Activated T-cell treated with anti-CD3 and anti-CD28 coated beads, Interleukin-2, amount 50 U/mL, for 72 hours (primary cell): ENCODE measurements around the gene KIF4A. TPM values are rescaled to one million over a fixed set of nuclear protein-coding genes. Genes with fewer than 3 reads are reported as not detected.

ENCODE experiments used
- ATAC-seq, 2 donors: fragments of 150-1000 bp; cut with Tn5 transposase; replicated peaks in 1 of 2; 2 replicates each; pipeline ENCODE4 v1.10.0; 2021; ENCODE audit warnings: moderate library complexity in 2 of 2, mild to moderate bottlenecking in 1 of 2
- DNase-seq, 2 donors: peaks; one replicate each; pipeline ENCODE4 v3.0.0; 2021 to 2022; ENCODE audit warnings: mixed read lengths in 1 of 2
- H3K27ac Mint-ChIP-seq: one replicate; pipeline ENCODE4 v1.8.0; 2022; ENCODE audit warnings: mild to moderate bottlenecking, moderate library complexity, mixed read lengths
- H3K27me3 Mint-ChIP-seq: one replicate; pipeline ENCODE4 v1.8.0; 2022; ENCODE audit warnings: low read depth, mixed read lengths
- H3K36me3 Mint-ChIP-seq, 2 donors: one replicate each; pipeline ENCODE4 v1.8.0; 2022; ENCODE audit warnings: mixed read lengths in 2 of 2, mild to moderate bottlenecking in 1 of 2; ENCODE audit not compliant: insufficient read depth in 2 of 2
- H3K4me1 Mint-ChIP-seq: one replicate; pipeline ENCODE4 v1.8.0; 2022; ENCODE audit warnings: low read depth, mixed read lengths
- H3K4me3 Mint-ChIP-seq, 2 donors: one replicate each; pipeline ENCODE4 v1.8.0; 2022; ENCODE audit warnings: mild to moderate bottlenecking in 2 of 2, mixed read lengths in 2 of 2, moderate library complexity in 2 of 2
- H3K9me3 Mint-ChIP-seq, 2 donors: one replicate each; pipeline ENCODE4 v1.8.0; 2022; ENCODE audit warnings: mixed read lengths in 2 of 2
- total RNA-seq, 2 donors: library from RNA; stranded (reverse); gene quantifications; one replicate each; pipeline ENCODE4 v1.2.3, GENCODE V29; 2022

The KIF4A gene
- total RNA-seq, 2 donors from 2014 or later = 26.4 to 28.7 TPM

DNA sequence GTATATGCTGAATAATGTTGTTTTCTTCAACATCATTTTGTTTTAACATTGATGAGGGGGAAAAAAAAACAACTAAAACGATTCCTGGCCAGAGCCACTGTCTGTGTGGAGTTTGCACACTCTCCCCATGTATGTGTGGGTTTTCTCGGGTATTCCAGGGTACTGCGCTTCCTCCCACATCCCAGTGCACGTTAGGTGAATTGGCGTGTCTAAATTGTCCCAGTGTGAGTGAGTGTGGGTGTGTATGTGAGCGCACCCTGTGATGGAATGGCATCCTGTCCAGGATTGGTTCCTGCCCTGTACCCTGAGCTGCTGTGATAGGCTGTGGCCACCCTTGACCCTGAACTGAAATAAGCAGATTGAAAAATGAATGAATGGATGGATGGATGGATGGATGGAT is 152.3 kb downstream of the KIF4A start:
- Mint-ChIP-seq H3K27me3 (peaks cover 66% of the 10 kb centered on the region), H3K27ac (no peak overlapping the region), H3K36me3 (no peaks in the 10 kb centered on the region), H3K4me3 (no peak overlapping the region), H3K9me3 (no peaks in the 10 kb centered on the region), H3K4me1 (peaks cover 5% of the 10 kb centered on the region)
- ATAC-seq (no peak), DNase-seq (no peak)

DNA sequence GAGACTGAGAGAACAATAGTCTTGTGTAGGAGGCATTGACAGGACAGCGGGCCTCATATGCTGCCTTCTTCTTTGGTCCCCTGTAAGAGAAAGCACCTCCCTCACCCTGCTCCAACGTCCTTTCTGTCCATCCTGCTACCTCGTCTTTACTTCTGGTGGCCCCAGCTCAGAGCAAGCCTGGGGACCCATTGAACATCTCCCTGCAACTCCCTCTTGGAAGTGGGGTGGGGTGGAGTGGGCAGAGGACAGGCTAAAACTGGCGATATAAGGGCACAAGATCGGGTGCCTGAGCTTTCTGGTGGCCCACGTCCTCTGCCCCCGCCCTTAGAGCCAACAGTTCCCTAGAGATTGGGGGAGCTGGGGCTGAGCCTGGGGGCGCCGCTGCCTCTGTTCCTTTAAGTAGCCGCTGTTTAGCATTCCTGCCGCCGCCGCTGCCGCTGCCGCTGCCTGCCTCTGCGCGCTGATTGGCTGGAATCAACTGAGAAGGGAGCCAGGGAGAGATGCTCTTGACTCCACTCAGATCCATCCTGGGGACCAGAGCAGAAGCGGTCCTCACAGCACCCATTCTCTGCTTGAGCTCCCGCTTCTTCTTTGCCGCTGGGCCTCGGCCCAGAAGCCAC is 154.5 kb downstream of the KIF4A start, which contains the start of gene DLG3:
Gene DLG3, plus strand, starts transcription at position 510 of the 620 bp plus-strand sequence. CDS start 367 bp downstream, outside the sequence.
- DNase-seq (peak in 1 of 2 donors; percentile 33), ATAC-seq (peak; percentile 59 to 76)
- H3K4me3 Mint-ChIP-seq = peak within 1 kb of the TSS; percentile 52 to 75
- no peaks in the 10 kb centered on the region for H3K36me3 Mint-ChIP-seq
- H3K4me1 Mint-ChIP-seq = peaks cover 5% of the 10 kb centered on the region
- H3K9me3 Mint-ChIP-seq = no peaks in the 10 kb centered on the region
- peaks cover 58% of the 10 kb centered on the region for H3K27me3 Mint-ChIP-seq
- H3K27ac Mint-ChIP-seq = no peak within 1 kb of the TSS

DNA sequence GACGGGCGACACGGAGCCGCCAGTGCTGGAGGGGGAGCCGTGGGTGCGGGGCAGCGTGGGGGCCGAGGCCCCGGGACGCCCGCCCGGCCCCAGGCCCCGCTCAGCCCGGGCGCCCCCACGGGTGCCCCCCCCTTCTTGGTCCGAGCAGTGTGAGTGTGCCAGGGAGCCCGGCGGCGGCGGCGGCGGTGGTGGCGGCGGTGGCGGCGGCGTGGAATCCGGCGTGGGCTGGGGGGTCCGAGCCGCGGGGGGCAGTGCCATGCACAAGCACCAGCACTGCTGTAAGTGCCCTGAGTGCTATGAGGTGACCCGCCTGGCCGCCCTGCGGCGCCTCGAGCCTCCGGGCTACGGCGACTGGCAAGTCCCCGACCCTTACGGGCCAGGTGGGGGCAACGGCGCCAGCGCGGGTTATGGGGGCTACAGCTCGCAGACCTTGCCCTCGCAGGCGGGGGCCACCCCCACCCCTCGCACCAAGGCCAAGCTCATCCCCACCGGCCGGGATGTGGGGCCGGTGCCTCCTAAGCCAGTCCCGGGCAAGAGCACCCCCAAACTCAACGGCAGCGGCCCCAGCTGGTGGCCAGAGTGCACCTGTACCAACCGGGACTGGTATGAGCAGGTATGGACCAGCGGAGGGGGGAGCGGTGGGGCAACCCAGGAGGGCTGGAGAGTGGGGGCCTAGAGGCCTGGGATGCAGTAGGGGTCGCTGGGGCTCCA is 155.2 kb downstream of the KIF4A start:
- peak; percentile 53 to 70 for ATAC-seq
- H3K4me1 Mint-ChIP-seq = peaks cover 5% of the 10 kb centered on the region
- H3K9me3 Mint-ChIP-seq = no peaks in the 10 kb centered on the region
- no peak overlapping the region for H3K27ac Mint-ChIP-seq
- no peaks in the 10 kb centered on the region for H3K36me3 Mint-ChIP-seq
- H3K27me3 Mint-ChIP-seq = peaks cover 56% of the 10 kb centered on the region
- DNase-seq = no peak
- peak overlapping the region in 1 of 2 donors; percentile 75 for H3K4me3 Mint-ChIP-seq

DNA sequence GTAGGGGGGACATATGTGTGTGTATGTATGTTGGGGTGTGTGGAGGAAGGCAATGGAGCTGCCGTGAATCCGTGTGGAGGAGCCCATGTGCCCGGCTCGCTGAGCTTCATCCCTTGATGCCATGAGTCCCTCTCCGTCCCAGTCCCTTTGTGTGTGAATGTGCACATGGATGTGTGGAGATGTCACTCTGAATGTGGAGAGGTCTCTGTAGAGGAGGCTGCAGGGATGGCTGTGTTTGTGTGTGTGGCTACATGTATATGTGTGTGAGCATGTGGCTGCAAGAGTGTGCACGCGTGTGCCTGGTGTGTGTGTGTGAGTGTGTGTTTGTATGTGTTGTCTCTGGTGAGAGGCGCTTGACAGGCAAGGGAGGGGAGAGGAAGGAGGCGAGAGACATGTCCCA is 156.0 kb downstream of the KIF4A start:
- Mint-ChIP-seq H3K4me3 (peak overlapping the region in 1 of 2 donors; percentile 60), H3K36me3 (no peaks in the 10 kb centered on the region), H3K9me3 (no peaks in the 10 kb centered on the region), H3K4me1 (peaks cover 5% of the 10 kb centered on the region), H3K27ac (no peak overlapping the region), H3K27me3 (peaks cover 48% of the 10 kb centered on the region)
- ATAC-seq (no peak), DNase-seq (no peak)

DNA sequence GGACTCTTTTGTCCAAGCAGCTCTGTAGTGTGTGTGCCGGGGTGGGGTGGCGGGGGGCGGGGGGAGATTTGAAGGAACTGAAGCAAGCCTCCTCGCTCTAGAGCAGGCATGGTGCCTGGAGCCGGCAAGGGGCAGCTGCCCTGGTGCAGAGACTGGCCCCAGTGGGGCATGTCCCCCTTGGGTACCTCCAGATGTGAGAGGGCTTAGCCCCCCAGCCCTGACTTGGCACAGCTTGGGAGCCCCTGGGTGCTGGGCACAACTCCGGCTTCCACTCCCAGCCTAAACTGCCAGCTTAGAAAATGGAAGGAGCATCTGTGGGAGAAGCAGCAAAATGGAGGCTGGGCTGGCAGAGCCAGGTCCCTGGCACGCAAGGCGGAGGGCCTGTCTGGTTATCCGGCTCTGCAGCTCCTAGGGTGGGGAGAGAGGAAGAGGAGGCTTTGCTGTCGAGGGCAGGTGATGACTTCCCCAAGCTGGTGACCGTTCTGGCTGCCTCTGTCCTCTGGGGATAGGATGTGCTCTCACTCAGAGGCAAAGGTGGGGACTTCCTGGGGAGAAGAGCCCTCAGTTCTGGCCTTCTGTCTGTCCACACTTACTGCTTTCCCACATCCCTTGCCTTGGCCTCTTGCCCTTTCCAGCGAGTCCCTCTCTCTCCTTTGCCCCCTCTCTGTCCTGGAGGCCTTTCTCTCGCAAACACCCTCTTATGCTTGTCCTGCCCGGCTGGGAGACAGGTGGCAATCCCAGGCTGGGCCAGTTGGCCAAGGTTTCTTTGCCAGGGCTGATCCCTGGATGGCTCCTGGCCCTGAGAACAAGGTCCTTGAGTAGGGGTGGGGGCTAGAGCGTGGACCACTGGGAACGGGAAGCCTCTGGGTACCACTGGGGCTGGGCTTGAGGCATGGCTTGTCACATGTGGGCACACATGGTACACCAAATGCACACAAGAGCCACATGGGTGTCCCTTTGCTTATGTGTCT is 156.8 kb downstream of the KIF4A start:
- no peak for DNase-seq
- no peak for ATAC-seq
- Mint-ChIP-seq H3K4me3 (no peak overlapping the region), H3K36me3 (no peaks in the 10 kb centered on the region), H3K4me1 (peaks cover 6% of the 10 kb centered on the region), H3K9me3 (no peaks in the 10 kb centered on the region), H3K27me3 (peaks cover 41% of the 10 kb centered on the region), H3K27ac (no peak overlapping the region)

DNA sequence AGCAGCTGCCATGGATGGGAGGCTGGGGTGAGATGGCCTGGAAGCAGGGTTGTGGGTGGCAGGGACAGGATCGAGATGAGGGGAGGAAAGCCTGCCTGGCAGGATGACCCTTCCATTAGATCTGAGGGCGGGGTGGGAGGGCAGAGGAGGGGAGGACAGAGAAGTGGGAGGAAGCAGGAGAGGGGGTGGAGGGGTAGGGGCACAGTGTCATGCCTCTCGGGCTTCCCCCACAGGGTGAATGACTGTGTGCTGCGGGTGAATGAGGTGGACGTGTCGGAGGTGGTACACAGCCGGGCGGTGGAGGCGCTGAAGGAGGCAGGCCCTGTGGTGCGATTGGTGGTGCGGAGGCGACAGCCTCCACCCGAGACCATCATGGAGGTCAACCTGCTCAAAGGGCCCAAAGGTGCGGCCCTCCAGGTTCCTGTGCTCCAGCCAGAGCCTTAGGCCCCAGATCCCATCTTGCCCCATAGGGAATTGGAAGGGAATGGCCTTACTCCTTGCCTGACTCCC is 159.6 kb downstream of the KIF4A start:
- peaks cover 32% of the 10 kb centered on the region for H3K4me1 Mint-ChIP-seq
- H3K9me3 Mint-ChIP-seq = no peaks in the 10 kb centered on the region
- H3K4me3 Mint-ChIP-seq = no peak overlapping the region
- peaks cover 2% of the 10 kb centered on the region in 2 donors for H3K36me3 Mint-ChIP-seq
- H3K27me3 Mint-ChIP-seq = peaks cover 28% of the 10 kb centered on the region
- DNase-seq = no peak
- H3K27ac Mint-ChIP-seq = no peak overlapping the region
- ATAC-seq = no peak

DNA sequence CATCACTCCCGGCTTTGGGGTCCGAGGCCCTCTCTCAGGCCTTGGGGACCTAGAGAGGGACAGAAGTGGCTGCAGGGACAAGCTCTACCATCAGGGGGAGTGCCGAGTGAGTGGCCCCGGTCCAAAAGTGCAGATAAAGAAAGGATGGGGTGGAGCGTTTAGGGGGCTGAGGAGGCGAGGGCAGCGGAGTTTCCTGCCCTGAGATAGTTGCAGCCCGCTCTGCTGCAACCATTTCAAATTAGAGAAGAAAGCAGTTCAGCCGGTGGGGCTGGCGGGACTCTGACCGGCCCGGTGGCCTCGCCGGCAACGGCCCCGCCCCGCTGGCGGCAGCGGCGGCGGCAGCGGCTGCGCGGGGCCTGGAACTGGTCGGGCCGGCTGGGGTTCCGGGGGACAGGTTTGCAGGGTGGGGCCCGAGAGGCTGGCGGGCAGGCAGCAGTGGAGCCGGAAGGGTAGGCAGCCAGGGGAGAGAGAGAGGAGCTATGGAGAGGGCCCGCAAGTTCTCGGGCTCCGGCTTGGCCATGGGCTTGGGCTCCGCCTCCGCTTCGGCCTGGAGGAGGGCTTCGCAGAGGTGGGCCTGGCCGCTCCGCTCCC is 162.3 kb downstream of the KIF4A start:
- Mint-ChIP-seq H3K36me3 (peaks cover 8 to 11% of the 10 kb centered on the region in 2 donors), H3K27ac (peak overlapping the region; percentile 31), H3K27me3 (peaks cover 21% of the 10 kb centered on the region), H3K9me3 (no peaks in the 10 kb centered on the region), H3K4me1 (peaks cover 48% of the 10 kb centered on the region), H3K4me3 (peak overlapping the region; percentile 86 to 93)
- ATAC-seq (peak; percentile 49 to 54), DNase-seq (peak; percentile 72)

DNA sequence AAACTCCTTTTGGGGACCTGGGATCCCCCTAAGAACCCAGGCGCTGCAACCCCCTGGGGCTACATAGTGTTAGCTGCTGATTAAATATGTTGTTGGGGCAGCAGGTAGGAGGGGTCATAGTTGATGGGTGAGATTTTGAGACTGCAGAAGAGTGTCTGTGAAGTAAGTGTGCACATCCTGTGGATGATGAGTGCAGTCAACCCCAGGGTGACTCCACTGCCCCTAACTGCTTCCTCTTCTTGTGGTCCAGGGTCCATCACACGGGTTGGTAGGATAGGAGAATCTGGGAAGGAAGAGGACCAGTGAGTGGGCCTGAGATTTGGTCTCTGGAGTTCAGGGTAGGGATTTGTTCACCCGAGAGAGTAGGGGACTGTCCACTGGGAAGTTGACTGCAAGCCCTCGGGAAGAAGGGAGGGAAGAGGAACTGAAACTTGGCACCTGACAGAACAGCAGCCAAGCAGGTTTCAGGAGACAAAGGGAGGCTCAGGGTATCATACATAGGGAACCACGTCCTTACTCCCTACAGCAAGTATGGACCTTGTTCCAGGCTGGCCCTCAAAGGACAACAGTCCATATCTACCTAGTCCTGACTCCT is 163.2 kb downstream of the KIF4A start:
- Mint-ChIP-seq H3K4me1 (peaks cover 48% of the 10 kb centered on the region), H3K9me3 (no peaks in the 10 kb centered on the region), H3K4me3 (peak overlapping the region; percentile 86 to 93), H3K27ac (peak overlapping the region; percentile 29), H3K27me3 (peaks cover 21% of the 10 kb centered on the region), H3K36me3 (peaks cover 8 to 11% of the 10 kb centered on the region in 2 donors)
- DNase-seq (no peak), ATAC-seq (no peak)

DNA sequence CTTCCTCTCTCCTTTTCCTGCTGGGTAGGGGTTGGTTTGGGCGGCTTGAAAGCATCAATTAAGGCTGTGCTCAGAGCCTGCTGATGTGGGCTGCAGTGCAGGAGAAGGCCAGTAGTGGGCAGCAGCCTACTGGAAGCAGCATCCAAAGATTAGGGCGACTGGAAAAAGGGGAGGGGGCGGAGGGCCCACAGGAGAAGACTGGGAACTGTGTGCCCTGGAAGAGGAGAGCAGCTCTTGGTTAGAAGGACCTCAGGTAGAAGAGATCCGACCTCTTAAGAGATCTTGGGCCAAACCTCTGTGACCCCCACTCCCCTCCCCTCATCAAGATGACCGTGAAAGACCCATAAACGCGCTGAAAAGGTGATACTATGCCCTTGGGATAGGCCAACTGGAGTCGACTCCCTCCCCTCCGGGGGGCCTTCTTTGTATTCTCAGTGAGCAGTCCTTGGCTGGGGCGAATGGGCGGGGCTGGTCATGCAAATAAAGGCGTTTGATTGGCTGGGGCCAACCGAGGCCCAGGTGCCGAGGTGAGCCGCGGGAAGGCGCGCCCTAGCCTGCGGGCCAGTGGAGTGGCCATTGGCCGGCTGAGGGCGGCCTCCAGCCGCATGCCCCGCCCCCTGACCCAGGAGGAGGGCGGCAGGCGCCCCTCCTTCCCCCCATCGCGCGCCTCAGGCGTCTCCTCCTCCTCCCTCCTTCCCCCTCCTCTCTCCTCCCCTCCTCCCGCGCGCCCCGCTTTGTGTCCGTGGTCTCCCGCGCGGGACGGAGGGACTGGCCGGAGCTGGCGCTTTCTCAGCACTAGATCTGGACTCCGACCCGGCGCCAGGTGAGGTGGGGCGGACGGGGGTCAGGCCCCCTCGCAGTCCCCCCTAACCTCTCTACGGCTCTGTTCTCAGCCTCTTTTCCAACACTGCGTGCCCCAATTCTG is 164.8 kb downstream of the KIF4A start:
- Mint-ChIP-seq H3K27me3 (peaks cover 14% of the 10 kb centered on the region), H3K27ac (peak overlapping the region; percentile 62), H3K9me3 (no peaks in the 10 kb centered on the region), H3K4me1 (peaks cover 48% of the 10 kb centered on the region), H3K4me3 (peak overlapping the region; percentile 93), H3K36me3 (peaks cover 8 to 11% of the 10 kb centered on the region in 2 donors)
- peak; percentile 74 to 78 for DNase-seq
- peak; percentile 70 to 71 for ATAC-seq

DNA sequence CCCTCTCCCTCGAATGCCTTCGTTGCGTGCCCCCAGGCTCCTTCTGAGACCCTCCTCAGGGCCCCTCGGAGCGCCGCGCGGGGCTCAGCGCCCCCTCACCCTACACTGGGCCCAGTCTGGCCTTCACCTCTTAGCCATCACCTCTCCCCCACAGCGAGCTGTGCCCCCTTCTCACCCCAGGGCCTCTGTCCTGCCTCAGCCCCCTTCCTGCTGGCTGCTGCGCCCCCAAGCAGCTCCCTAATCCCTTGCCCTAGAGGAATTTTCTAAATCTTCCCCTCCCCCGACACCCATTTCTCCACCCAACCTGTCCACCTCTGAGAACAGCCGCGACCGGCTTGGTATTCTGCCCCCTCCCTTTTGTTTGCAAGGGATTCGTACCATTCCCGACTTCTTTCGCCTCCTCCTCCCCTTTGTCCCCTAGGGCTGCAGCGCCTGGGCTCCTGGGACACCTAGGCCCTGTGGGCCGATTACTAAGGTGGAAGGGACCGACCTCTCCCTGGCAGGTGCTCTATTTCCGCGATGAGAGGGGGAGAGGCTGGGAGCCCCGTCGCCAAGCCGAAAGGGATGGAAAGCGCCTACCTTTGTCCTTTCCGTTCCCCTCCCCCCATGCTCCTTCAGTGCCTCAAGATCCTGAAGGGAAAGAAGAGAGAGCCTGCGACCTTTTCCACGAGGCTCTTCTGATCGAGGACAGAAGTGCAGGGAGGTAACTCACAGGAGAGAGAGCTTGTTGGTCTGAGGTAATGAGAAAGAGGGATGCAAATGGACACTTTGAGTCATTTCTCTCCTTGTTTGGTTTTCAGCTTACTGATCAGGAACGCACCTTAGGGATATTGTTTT is 165.7 kb downstream of the KIF4A start:
- Mint-ChIP-seq H3K36me3 (peaks cover 8 to 11% of the 10 kb centered on the region in 2 donors), H3K27me3 (peaks cover 14% of the 10 kb centered on the region), H3K4me1 (peaks cover 48% of the 10 kb centered on the region), H3K27ac (peak overlapping the region; percentile 62), H3K4me3 (peak overlapping the region; percentile 93), H3K9me3 (no peaks in the 10 kb centered on the region)
- ATAC-seq = peak; percentile 13 to 23
- peak; percentile 8 to 10 for DNase-seq

DNA sequence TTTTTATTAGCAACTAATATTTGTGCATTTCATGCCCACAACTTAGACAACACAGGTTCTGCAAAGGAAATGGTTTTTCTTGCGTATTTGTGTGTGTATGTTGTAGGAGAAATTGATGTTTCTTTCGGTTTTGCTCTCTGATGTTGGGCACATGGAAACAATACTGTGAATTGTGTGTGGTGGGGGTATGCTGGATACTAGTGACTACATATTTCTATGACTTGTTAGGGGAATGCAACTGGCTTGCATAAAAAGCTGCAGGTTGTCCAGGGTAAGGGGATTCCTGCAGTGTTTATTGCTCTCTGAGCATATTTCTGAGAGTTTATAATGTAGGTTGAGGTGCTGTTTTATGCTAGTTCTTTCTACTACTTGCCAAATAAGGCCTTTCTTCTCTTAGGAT is 166.4 kb downstream of the KIF4A start:
- peak; percentile 25 to 30 for ATAC-seq
- peak overlapping the region; percentile 93 for H3K4me3 Mint-ChIP-seq
- H3K27ac Mint-ChIP-seq = peak overlapping the region; percentile 65
- H3K27me3 Mint-ChIP-seq = peaks cover 14% of the 10 kb centered on the region
- DNase-seq = peak in 1 of 2 donors; percentile 12
- H3K4me1 Mint-ChIP-seq = peaks cover 48% of the 10 kb centered on the region
- peaks cover 8 to 11% of the 10 kb centered on the region in 2 donors for H3K36me3 Mint-ChIP-seq
- H3K9me3 Mint-ChIP-seq = no peaks in the 10 kb centered on the region
